HepG2 (cell line): ENCODE measurements around the gene SLC13A2. TPM values are rescaled to one million over a fixed set of nuclear protein-coding genes. Genes with fewer than 3 reads are reported as not detected.

Experiments
- CEBPZ ChIP-seq: IDR thresholded peaks from 2 replicates; pipeline ENCODE4 v1.6.1; 2012; ENCODE audit warnings: low read length, improper control_type of control experiment
- CHD4 ChIP-seq: fragments of 200-600 bp; sonication (generic); IDR thresholded peaks from 2 replicates; pipeline ENCODE4 v1.7.0; 2017; ENCODE audit warnings: mild to moderate bottlenecking, low read length, borderline replicate concordance
- EEA1 ChIP-seq: sonication (generic); formaldehyde crosslinking; IDR thresholded peaks from 2 replicates; pipeline ENCODE4 v1.5.1; 2020; ENCODE audit warnings: mild to moderate bottlenecking, missing genetic modification reagents, borderline replicate concordance
- HNRNPH1 ChIP-seq: fragments of 200-400 bp; formaldehyde crosslinking; optimal IDR thresholded peaks from 2 replicates; pipeline ENCODE3; 2017; ENCODE audit warnings: mild to moderate bottlenecking, low read depth, low read length
- IRX3 ChIP-seq: sonication (generic); formaldehyde crosslinking; IDR thresholded peaks from 2 replicates; pipeline ENCODE4 v1.8.1; 2023; ENCODE audit warnings: mild to moderate bottlenecking, low read depth, missing genetic modification reagents, borderline replicate concordance
- KLF6 ChIP-seq: IDR thresholded peaks from 2 replicates; pipeline ENCODE4 v1.8.0; 2016; ENCODE audit warnings: missing biosample characterization, missing genetic modification reagents
- LCORL ChIP-seq, 2 experiments: fragments of 450-650 bp in 1 of 2; sonication (generic) in 1 of 2; formaldehyde crosslinking in 1 of 2; IDR thresholded peaks; 2 replicates each; pipeline versions ENCODE4 v1.5.0 to v1.6.1; 2017 to 2020; ENCODE audit warnings: antibody characterized with exemption in 1 of 2, missing genetic modification reagents in 1 of 2
- PATZ1 ChIP-seq: sonication (generic); formaldehyde crosslinking; IDR thresholded peaks from 2 replicates; pipeline ENCODE4 v1.4.0; 2020; ENCODE audit warnings: missing genetic modification reagents
- PHF8 ChIP-seq: sonication (generic); formaldehyde crosslinking; IDR thresholded peaks from 2 replicates; pipeline ENCODE4 v1.5.0; 2020; ENCODE audit warnings: missing genetic modification reagents
- RNF219 ChIP-seq: sonication (generic); formaldehyde crosslinking; IDR thresholded peaks from 2 replicates; pipeline ENCODE4 v1.5.0; 2020; ENCODE audit warnings: mild to moderate bottlenecking, missing genetic modification reagents
- TBP ChIP-seq: sonication (generic); formaldehyde crosslinking; IDR thresholded peaks from 2 replicates; pipeline ENCODE4 v1.5.0; 2020; ENCODE audit warnings: missing genetic modification reagents
- YEATS4 ChIP-seq: sonication (generic); formaldehyde crosslinking; IDR thresholded peaks from 2 replicates; pipeline ENCODE4 v1.4.0; 2020; ENCODE audit warnings: missing genetic modification reagents, borderline replicate concordance
- ZBTB7A ChIP-seq: sonication (generic); formaldehyde crosslinking; IDR thresholded peaks from 2 replicates; pipeline ENCODE4 v1.8.0; 2022; ENCODE audit warnings: mild to moderate bottlenecking, missing genetic modification reagents
- ZFP37 ChIP-seq: sonication (generic); formaldehyde crosslinking; IDR thresholded peaks from 2 replicates; pipeline ENCODE4 v1.4.0; 2020; ENCODE audit warnings: missing genetic modification reagents, borderline replicate concordance
- ZNF12 ChIP-seq: sonication (generic); formaldehyde crosslinking; IDR thresholded peaks from 2 replicates; pipeline ENCODE4 v1.5.0; 2020; ENCODE audit warnings: missing genetic modification reagents
- ZNF746 ChIP-seq: sonication (generic); formaldehyde crosslinking; IDR thresholded peaks from 2 replicates; pipeline ENCODE4 v1.8.0; 2022; ENCODE audit warnings: mild to moderate bottlenecking, missing genetic modification reagents
- ZNF788 ChIP-seq: sonication (generic); formaldehyde crosslinking; IDR thresholded peaks from 2 replicates; pipeline ENCODE4 v1.5.0; 2020; ENCODE audit warnings: mild to moderate bottlenecking, missing genetic modification reagents, borderline replicate concordance
- polyA plus RNA-seq, 8 experiments: library from polyadenylated mRNA; depleted of rRNA in 3 of 8; stranded (reverse) in 7 of 8; unstranded in 1 of 8; fragments of >200 nt; fragmentation: Illumina TruSeq in 4 of 8; extraction: Trizol in 4 of 8; gene quantifications; 2 replicates each; pipeline versions ENCODE4 v1.2.1 to v1.2.3, GENCODE V29; 2011 to 2016; ENCODE audit warnings: low read depth in 4 of 8, missing spikeins in 1 of 8, mixed read lengths in 1 of 8; ENCODE audit not compliant: insufficient read depth in 1 of 8
- total RNA-seq, 5 experiments: library from RNA; depleted of rRNA; stranded (reverse); fragments of >200 nt; fragmentation: Illumina TruSeq; extraction: Trizol; gene quantifications; 2 replicates each; pipeline ENCODE4 v1.2.3, GENCODE V29; 2016; ENCODE audit warnings: low read depth in 1 of 5
- TF ChIP-seq, protein P1 (sequence below): sonication (generic); formaldehyde crosslinking; IDR thresholded peaks from 2 replicates; pipeline ENCODE4 v1.5.0; 2020; ENCODE audit warnings: mild to moderate bottlenecking, missing genetic modification reagents, moderate library complexity
- TF ChIP-seq, protein P2 (sequence below): sonication (generic); formaldehyde crosslinking; IDR thresholded peaks from 2 replicates; pipeline ENCODE4 v1.4.0; 2020; ENCODE audit warnings: mild to moderate bottlenecking, missing genetic modification reagents

SLC13A2 gene
- total and polyA plus RNA-seq, 2 of the 13 experiments (the other 11 are each of a cell fraction or from before 2014, with no cell fraction given), result 0.07 TPM; not detected in 1

DNA sequence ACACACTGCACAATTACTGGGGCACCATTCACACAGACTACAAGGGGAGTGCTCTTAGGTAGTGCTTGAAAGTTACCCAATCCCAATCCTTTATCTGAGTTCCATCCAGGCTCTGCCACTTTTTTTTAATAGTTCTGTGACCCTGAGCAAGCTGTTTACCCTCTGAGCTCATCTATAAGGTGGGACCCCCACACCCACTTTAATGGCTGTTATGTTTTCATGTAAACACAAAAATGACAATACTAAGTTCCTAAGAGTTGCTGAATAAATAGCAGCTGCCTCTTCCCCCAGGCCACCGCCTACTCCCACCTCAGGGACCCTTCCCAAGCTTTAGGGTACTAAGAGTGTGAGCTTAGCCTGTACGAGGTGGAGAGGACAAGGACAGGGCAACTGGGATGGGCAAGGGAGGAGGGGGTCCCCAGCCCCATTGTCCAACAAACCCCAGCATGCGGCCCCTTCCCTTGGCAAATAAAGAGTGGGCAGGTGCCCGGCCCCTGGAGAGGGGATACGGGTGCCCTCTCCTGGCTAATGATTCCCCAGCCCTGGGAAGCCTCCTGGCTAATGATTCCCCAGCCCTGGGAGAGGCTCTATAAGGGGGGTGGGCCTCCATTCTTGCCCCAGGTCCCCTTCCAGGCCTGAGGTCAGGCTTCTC, 14.6 kb downstream of the SLC13A2 start (continued):
- TF ChIP-seq RNF219 (no peak), TBP (CRISPR knock-in tag) (no peak), IRX3 (CRISPR knock-in tag) (no peak), ZNF12 (CRISPR knock-in tag) (no peak), PATZ1 (CRISPR knock-in tag) (peak; percentile 65; the same call in 1 of the 2 replicates), HNRNPH1 (no peak), CEBPZ (no peak), KLF6 (CRISPR knock-in tag) (no peak), ZFP37 (no peak), YEATS4 (CRISPR knock-in tag) (no peak), CHD4 (0 out of 2 replicates have a peak, but pooled peaks have one; percentile 14), ZNF746 (CRISPR knock-in tag) (0 out of 2 replicates have a peak, but pooled peaks have one; percentile 34), ZNF788 (peak; percentile 42; the same call in 1 of the 2 replicates), EEA1 (no peak), LCORL (IDR thresholded peaks at IDR 0.05) (no peak), LCORL (CRISPR knock-in tag; IDR thresholded peaks at IDR 0.05) (peak; percentile 38; the same call in 1 of the 2 replicates), ZBTB7A (CRISPR knock-in tag) (peak; percentile 76; the same call in 1 of the 2 replicates), PHF8 (no peak)
- TF ChIP-seq, protein P1, sequence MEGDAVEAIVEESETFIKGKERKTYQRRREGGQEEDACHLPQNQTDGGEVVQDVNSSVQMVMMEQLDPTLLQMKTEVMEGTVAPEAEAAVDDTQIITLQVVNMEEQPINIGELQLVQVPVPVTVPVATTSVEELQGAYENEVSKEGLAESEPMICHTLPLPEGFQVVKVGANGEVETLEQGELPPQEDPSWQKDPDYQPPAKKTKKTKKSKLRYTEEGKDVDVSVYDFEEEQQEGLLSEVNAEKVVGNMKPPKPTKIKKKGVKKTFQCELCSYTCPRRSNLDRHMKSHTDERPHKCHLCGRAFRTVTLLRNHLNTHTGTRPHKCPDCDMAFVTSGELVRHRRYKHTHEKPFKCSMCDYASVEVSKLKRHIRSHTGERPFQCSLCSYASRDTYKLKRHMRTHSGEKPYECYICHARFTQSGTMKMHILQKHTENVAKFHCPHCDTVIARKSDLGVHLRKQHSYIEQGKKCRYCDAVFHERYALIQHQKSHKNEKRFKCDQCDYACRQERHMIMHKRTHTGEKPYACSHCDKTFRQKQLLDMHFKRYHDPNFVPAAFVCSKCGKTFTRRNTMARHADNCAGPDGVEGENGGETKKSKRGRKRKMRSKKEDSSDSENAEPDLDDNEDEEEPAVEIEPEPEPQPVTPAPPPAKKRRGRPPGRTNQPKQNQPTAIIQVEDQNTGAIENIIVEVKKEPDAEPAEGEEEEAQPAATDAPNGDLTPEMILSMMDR (CRISPR knock-in tag), result peak; percentile 67
- TF ChIP-seq, protein P2, sequence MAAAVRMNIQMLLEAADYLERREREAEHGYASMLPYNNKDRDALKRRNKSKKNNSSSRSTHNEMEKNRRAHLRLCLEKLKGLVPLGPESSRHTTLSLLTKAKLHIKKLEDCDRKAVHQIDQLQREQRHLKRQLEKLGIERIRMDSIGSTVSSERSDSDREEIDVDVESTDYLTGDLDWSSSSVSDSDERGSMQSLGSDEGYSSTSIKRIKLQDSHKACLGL (CRISPR knock-in tag), result no peak
